ENCODE data around the gene ANO1.

ANO1 gene

DNA sequence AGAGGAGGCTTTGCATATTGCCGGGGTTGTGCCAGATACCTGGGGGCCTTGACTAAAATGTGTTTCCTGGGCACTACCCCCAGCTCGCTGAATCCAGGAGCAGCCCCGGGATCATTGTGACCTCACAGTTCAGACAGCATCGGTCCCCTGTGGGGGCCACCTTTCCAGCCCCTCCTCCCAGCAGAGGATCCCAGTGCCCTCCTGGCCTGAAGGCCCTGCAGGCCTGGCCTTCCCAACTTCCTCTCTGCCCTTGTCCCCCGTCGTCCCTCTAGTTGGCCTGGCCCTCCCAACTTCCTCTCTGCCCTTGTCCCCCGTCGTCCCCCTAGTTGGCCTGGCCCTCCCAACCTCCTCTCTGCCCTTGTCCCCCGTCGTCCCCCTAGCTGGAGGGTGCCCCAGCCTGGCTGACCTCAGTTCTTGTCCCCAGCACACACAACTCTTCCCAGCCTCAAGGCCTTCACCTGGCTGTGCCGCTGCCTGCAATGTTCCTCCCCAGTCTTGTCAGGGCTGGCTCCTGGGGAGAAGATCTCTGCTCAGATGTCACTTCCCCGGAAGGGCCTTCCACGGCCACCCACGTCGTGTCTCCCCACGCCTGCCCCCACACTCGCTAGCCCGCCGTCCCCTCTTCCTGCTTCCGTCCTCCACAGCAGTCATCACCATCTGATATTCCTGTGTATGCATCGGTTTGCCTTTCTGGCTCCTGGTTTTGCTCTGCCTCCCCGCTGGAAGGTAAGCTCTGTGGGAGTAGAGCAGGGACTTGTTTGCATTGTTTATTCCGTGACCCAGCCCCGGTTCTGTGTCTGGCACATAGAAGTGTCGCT, 12.6 kb upstream of the ANO1 start:
- WGBS (ENCODE audit: insufficient coverage, insufficient read length), result no CpG with 5 or more reads among the region's 25 CpGs
- Histone ChIP-seq H3K4me1 (ENCODE audit: control insufficient read depth, insufficient read depth, low read length) (peaks cover 6% of the 10 kb centered on the region), H3K27ac (ENCODE audit: low read length) (no peak overlapping the region), H3K9me3 (ENCODE audit: control insufficient read depth, insufficient read depth, low read length) (no peaks in the 10 kb centered on the region), H3K4me3 (ENCODE audit: low read length) (no peak overlapping the region), H3K36me3 (ENCODE audit: control insufficient read depth, insufficient read depth, low read length) (no peaks in the 10 kb centered on the region), H3K27me3 (ENCODE audit: control insufficient read depth, insufficient read depth, low read length) (no peaks in the 10 kb centered on the region)
- no peak for DNase-seq (ENCODE audit: low read depth, low spot score)

DNA sequence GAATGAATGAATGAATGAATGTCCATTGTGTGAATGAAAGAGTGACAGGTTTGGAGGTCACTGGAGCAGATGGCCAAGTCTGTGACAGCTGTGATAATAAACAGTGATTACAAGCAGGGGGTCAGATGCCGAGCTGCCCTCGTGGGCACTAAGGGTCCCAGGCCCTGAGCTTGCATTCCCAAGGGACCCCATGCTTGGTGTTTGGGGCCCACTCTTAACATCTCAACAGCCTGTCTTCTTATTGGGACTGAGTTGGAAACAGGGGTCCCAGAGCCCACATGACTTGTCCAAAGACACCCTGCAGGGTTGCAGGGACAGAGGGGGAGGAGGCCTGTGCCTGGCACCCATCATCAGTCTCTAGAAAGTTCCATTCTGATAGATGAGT, 12.0 kb upstream of the ANO1 start:
- Histone ChIP-seq H3K9me3 (ENCODE audit: control insufficient read depth, insufficient read depth, low read length) (no peaks in the 10 kb centered on the region), H3K4me1 (ENCODE audit: control insufficient read depth, insufficient read depth, low read length) (peaks cover 6% of the 10 kb centered on the region), H3K4me3 (ENCODE audit: low read length) (no peak overlapping the region), H3K36me3 (ENCODE audit: control insufficient read depth, insufficient read depth, low read length) (no peaks in the 10 kb centered on the region), H3K27me3 (ENCODE audit: control insufficient read depth, insufficient read depth, low read length) (no peaks in the 10 kb centered on the region), H3K27ac (ENCODE audit: low read length) (no peak overlapping the region)
- no CpG with 5 or more reads among the region's 2 CpGs for WGBS (ENCODE audit: insufficient coverage, insufficient read length)
- no peak for DNase-seq (ENCODE audit: low read depth, low spot score)

- Histone ChIP-seq H3K4me1 (ENCODE audit: control insufficient read depth, insufficient read depth, low read length) (peaks cover 6% of the 10 kb centered on the region), H3K27ac (ENCODE audit: low read length) (no peak overlapping the region), H3K36me3 (ENCODE audit: control insufficient read depth, insufficient read depth, low read length) (no peaks in the 10 kb centered on the region), H3K27me3 (ENCODE audit: control insufficient read depth, insufficient read depth, low read length) (no peaks in the 10 kb centered on the region), H3K4me3 (ENCODE audit: low read length) (no peak overlapping the region), H3K9me3 (ENCODE audit: control insufficient read depth, insufficient read depth, low read length) (no peaks in the 10 kb centered on the region)
- no CpG with 5 or more reads among the region's 13 CpGs for WGBS (ENCODE audit: insufficient coverage, insufficient read length)
- DNase-seq (ENCODE audit: low read depth, low spot score), result no peak
These were observed 11.5 kb upstream of the ANO1 start for GRCh38 chr11:70066628-70067027.

DNA sequence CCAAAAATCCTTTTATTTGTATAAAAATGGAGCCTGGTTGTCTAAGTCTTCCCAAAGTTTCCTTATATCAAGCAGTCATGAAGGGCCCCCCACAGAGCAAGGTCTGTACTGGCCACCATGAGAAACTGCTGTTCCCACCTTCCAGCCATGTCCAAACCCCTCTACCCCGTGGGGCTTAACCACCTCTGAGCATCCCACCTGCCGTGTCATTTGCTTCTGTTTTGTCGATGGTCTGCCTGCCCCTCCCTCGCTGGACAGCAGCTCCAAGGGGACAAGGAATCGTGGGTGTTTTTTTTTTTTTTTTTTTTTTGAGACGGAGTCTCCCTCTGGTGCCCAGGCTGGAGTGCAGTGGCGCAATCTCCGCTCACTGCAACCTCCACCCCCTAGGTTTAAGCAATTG, 11.1 kb upstream of the ANO1 start:
- no peak for DNase-seq (ENCODE audit: low read depth, low spot score)
- Histone ChIP-seq H3K27me3 (ENCODE audit: control insufficient read depth, insufficient read depth, low read length) (no peaks in the 10 kb centered on the region), H3K36me3 (ENCODE audit: control insufficient read depth, insufficient read depth, low read length) (no peaks in the 10 kb centered on the region), H3K9me3 (ENCODE audit: control insufficient read depth, insufficient read depth, low read length) (no peaks in the 10 kb centered on the region), H3K27ac (ENCODE audit: low read length) (no peak overlapping the region), H3K4me3 (ENCODE audit: low read length) (no peak overlapping the region), H3K4me1 (ENCODE audit: control insufficient read depth, insufficient read depth, low read length) (peaks cover 6% of the 10 kb centered on the region)
- WGBS (ENCODE audit: insufficient coverage, insufficient read length), result no CpG with 5 or more reads among the region's 8 CpGs

DNA sequence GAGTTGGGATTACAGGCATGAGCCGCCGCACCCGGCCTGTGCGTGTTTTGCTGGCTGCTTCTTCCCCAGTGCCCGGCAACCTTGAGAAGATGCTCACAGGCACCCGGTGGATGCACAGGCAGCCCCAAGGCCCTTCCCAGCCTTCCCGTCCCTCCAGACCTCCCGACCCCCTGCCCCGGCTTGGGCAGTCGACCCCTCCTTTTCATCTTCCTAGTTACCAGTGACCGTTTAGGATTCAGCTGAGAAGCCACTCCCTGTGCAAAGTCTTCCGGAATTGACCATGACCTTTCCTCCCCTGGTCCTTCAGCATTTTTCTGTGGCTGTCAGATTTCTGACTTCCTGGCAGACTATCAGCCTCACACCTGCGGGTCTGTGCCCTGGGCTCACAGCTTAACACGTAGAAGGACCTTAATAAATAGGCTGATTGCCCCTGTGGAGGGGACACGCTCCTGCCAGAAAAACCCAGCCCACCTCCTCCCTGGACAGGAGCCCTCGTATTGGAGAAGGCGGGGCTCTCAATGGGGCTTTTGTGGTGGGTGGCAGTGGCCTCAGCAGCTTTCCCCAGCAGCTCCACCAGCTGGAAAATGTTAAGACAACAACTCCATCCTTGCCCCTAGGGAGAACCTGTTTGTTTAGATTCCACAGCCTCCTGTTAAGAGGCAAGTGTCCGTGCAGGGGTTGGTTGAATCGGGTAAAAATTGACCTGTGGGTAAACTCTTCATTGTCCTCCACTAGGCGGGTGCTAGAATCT, 10.4 kb upstream of the ANO1 start:
- Histone ChIP-seq H3K36me3 (ENCODE audit: control insufficient read depth, insufficient read depth, low read length) (no peaks in the 10 kb centered on the region), H3K9me3 (ENCODE audit: control insufficient read depth, insufficient read depth, low read length) (no peaks in the 10 kb centered on the region), H3K4me1 (ENCODE audit: control insufficient read depth, insufficient read depth, low read length) (peaks cover 12% of the 10 kb centered on the region), H3K27ac (ENCODE audit: low read length) (no peak overlapping the region), H3K27me3 (ENCODE audit: control insufficient read depth, insufficient read depth, low read length) (no peaks in the 10 kb centered on the region; the same call in 1 of the 2 replicates), H3K4me3 (ENCODE audit: low read length) (no peak overlapping the region)
- WGBS (ENCODE audit: insufficient coverage, insufficient read length), result no CpG with 5 or more reads among the region's 20 CpGs
- no peak for DNase-seq (ENCODE audit: low read depth, low spot score)

- H3K9me3 ChIP-seq (ENCODE audit: control insufficient read depth, insufficient read depth, low read length), result no peaks in the 10 kb centered on the region
- DNase-seq (ENCODE audit: low read depth, low spot score), result no peak
- peaks cover 14% of the 10 kb centered on the region for H3K4me1 ChIP-seq (ENCODE audit: control insufficient read depth, insufficient read depth, low read length)
- H3K4me3 ChIP-seq (ENCODE audit: low read length), result no peak overlapping the region
- H3K27ac ChIP-seq (ENCODE audit: low read length), result no peak overlapping the region
- H3K36me3 ChIP-seq (ENCODE audit: control insufficient read depth, insufficient read depth, low read length), result no peaks in the 10 kb centered on the region
- H3K27me3 ChIP-seq (ENCODE audit: control insufficient read depth, insufficient read depth, low read length), result no peaks in the 10 kb centered on the region; the same call in 1 of the 2 replicates
- no CpG with 5 or more reads among the region's 6 CpGs for WGBS (ENCODE audit: insufficient coverage, insufficient read length)
These were observed 9.8 kb upstream of the ANO1 start for GRCh38 chr11:70068345-70068744.

DNA sequence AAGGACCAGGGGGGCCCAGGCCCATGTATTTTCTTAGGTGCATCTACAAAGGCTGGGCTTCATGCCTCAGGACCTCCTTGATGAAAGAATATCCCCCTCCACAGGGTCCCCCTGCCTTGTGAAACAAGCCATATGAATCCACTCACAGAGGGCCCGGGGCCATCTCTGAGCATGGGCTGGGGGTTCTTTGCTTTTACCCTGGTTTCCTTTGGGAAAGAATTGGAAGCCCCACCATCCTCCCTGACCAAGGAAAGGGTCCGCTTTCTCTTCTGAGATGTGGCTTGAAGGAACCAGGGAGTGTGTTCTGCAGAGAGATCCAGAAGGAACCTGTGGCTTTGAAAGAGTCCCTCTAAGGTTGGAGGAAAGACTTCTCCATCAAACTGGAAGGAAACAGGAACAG, 9.2 kb upstream of the ANO1 start:
- no CpG with 5 or more reads among the region's 2 CpGs for WGBS (ENCODE audit: insufficient coverage, insufficient read length)
- DNase-seq (ENCODE audit: low read depth, low spot score), result no peak
- no peaks in the 10 kb centered on the region; the same call in 1 of the 2 replicates for H3K27me3 ChIP-seq (ENCODE audit: control insufficient read depth, insufficient read depth, low read length)

GRCh38 chr11:70070706-70071105, 7.4 kb upstream of the ANO1 start:
- Histone ChIP-seq H3K9me3 (ENCODE audit: control insufficient read depth, insufficient read depth, low read length) (no peaks in the 10 kb centered on the region), H3K4me1 (ENCODE audit: control insufficient read depth, insufficient read depth, low read length) (peaks cover 17% of the 10 kb centered on the region), H3K27ac (ENCODE audit: low read length) (no peak overlapping the region), H3K36me3 (ENCODE audit: control insufficient read depth, insufficient read depth, low read length) (no peaks in the 10 kb centered on the region), H3K27me3 (ENCODE audit: control insufficient read depth, insufficient read depth, low read length) (peaks cover 3% of the 10 kb centered on the region; the same call in 1 of the 2 replicates), H3K4me3 (ENCODE audit: low read length) (no peak overlapping the region)
- no CpG with 5 or more reads among the region's 9 CpGs for WGBS (ENCODE audit: insufficient coverage, insufficient read length)
- no peak for DNase-seq (ENCODE audit: low read depth, low spot score)

More for the DNA sequence above, 9.2 kb upstream of the ANO1 start:
- Histone ChIP-seq H3K4me1 (ENCODE audit: control insufficient read depth, insufficient read depth, low read length) (peaks cover 15% of the 10 kb centered on the region), H3K27ac (ENCODE audit: low read length) (no peak overlapping the region), H3K9me3 (ENCODE audit: control insufficient read depth, insufficient read depth, low read length) (no peaks in the 10 kb centered on the region), H3K4me3 (ENCODE audit: low read length) (no peak overlapping the region), H3K36me3 (ENCODE audit: control insufficient read depth, insufficient read depth, low read length) (no peaks in the 10 kb centered on the region)

- Histone ChIP-seq H3K27ac (ENCODE audit: low read length) (no peak overlapping the region), H3K9me3 (ENCODE audit: control insufficient read depth, insufficient read depth, low read length) (no peaks in the 10 kb centered on the region), H3K4me3 (ENCODE audit: low read length) (no peak overlapping the region), H3K27me3 (ENCODE audit: control insufficient read depth, insufficient read depth, low read length) (peaks cover 8% of the 10 kb centered on the region; the same call in 1 of the 2 replicates), H3K36me3 (ENCODE audit: control insufficient read depth, insufficient read depth, low read length) (no peaks in the 10 kb centered on the region), H3K4me1 (ENCODE audit: control insufficient read depth, insufficient read depth, low read length) (peaks cover 17% of the 10 kb centered on the region)
- WGBS (ENCODE audit: insufficient coverage, insufficient read length), result no CpG with 5 or more reads among the region's 12 CpGs
- no peak for DNase-seq (ENCODE audit: low read depth, low spot score)
These were observed 6.1 kb upstream of the ANO1 start for GRCh38 chr11:70071996-70072395.

DNA sequence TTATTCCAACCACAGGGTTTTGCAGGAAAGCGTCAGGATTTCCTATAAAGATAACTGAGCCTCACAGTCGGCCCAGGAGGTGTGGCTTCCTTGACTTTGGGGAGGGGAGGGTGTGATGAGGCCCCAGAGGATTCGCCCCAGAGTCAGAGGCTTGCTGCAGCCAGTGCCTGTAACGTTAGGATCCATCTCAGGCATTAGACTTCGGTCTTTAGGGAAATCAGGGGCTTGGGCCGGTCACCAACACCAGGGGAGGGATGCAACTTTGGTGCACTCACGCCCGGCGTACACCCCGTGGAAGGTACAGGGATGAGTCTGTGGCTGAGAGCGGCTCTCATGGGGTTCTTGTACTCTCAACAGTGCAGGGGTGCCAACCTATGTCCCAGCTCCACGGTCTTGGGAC, 5.7 kb upstream of the ANO1 start:
- DNase-seq (ENCODE audit: low read depth, low spot score), result no peak
- H3K36me3 ChIP-seq (ENCODE audit: control insufficient read depth, insufficient read depth, low read length), result no peaks in the 10 kb centered on the region
- peaks cover 17% of the 10 kb centered on the region for H3K4me1 ChIP-seq (ENCODE audit: control insufficient read depth, insufficient read depth, low read length)
- peaks cover 13% of the 10 kb centered on the region; the same call in 1 of the 2 replicates for H3K27me3 ChIP-seq (ENCODE audit: control insufficient read depth, insufficient read depth, low read length)
- no CpG with 5 or more reads among the region's 12 CpGs for WGBS (ENCODE audit: insufficient coverage, insufficient read length)
- H3K4me3 ChIP-seq (ENCODE audit: low read length), result no peak overlapping the region
- no peaks in the 10 kb centered on the region for H3K9me3 ChIP-seq (ENCODE audit: control insufficient read depth, insufficient read depth, low read length)
- no peak overlapping the region for H3K27ac ChIP-seq (ENCODE audit: low read length)
